NT2/D1 (cell line): ENCODE measurements around the gene PLEKHF1.
"Not testable (repeated sequence)": the region's sequence is repeated elsewhere in the genome, so short reads cannot be mapped to it uniquely, and the experiment has no call there.

Experiments used
- DNase-seq: peaks from one replicate; pipeline ENCODE4 v3.0.0-alpha.2; 2011; ENCODE audit warnings: low read depth, low spot score
- H3K27me3 ChIP-seq: 2 replicates; pipeline ENCODE4 v1.6.0; 2011; ENCODE audit warnings: mild to moderate bottlenecking; ENCODE audit not compliant: insufficient read length, insufficient read depth
- H3K36me3 ChIP-seq: 2 replicates; pipeline ENCODE4 v1.6.1; 2011; ENCODE audit warnings: mild to moderate bottlenecking, low read length, mixed read lengths; ENCODE audit not compliant: insufficient read depth, insufficient read length
- H3K4me1 ChIP-seq: 2 replicates; pipeline ENCODE4 v1.5.1; 2011; ENCODE audit not compliant: insufficient read depth, insufficient read length
- H3K4me3 ChIP-seq: 2 replicates; pipeline ENCODE4 v1.5.1; 2011; ENCODE audit warnings: low read depth; ENCODE audit not compliant: insufficient read length
- H3K9ac ChIP-seq: 2 replicates; pipeline ENCODE4 v1.6.0; 2011; ENCODE audit warnings: low read depth; ENCODE audit not compliant: insufficient read length
- H3K9me3 ChIP-seq: 2 replicates; pipeline ENCODE4 v1.5.1; 2011; ENCODE audit warnings: mild to moderate bottlenecking, low read length; ENCODE audit not compliant: insufficient read depth
- SUZ12 ChIP-seq: IDR thresholded peaks from 2 replicates; pipeline ENCODE4 v1.6.1; 2011; ENCODE audit not compliant: insufficient read length, insufficient read depth; ENCODE audit errors: extremely low read depth
- YY1 ChIP-seq: IDR thresholded peaks from 2 replicates; pipeline ENCODE4 v1.6.1; 2011; ENCODE audit not compliant: insufficient read length, insufficient read depth
- ZNF274 ChIP-seq: IDR thresholded peaks from 2 replicates; pipeline ENCODE4 v1.6.1; 2011; ENCODE audit warnings: mild to moderate bottlenecking, low read depth, low read length

The PLEKHF1 gene

GRCh38 chr19:29702161-29702962, 37.1 kb downstream of the PLEKHF1 start:
- DNase-seq = no peak
- H3K4me3 ChIP-seq = no peak overlapping the region
- H3K4me1 ChIP-seq = no peaks in the 10 kb centered on the region
- no peaks in the 10 kb centered on the region for H3K27me3 ChIP-seq
- TF ChIP-seq YY1 = no peak
- TF ChIP-seq SUZ12 = no peak
- TF ChIP-seq ZNF274 = no peak
- H3K9me3 ChIP-seq = no peaks in the 10 kb centered on the region
- H3K9ac ChIP-seq = no peak overlapping the region
- H3K36me3 ChIP-seq = peaks cover 27% of the 10 kb centered on the region

- peaks cover 30% of the 10 kb centered on the region for H3K36me3 ChIP-seq
- no peak overlapping the region for H3K9ac ChIP-seq
- no peaks in the 10 kb centered on the region for H3K27me3 ChIP-seq
- no peak overlapping the region for H3K4me3 ChIP-seq
- DNase-seq = no peak
- no peaks in the 10 kb centered on the region for H3K9me3 ChIP-seq
- no peaks in the 10 kb centered on the region for H3K4me1 ChIP-seq
- TF ChIP-seq YY1 (no peak), SUZ12 (no peak), ZNF274 (no peak)
These were observed 37.7 kb downstream of the PLEKHF1 start for GRCh38 chr19:29702963-29703320.

- Histone ChIP-seq H3K36me3 (peaks cover 36% of the 10 kb centered on the region), H3K9me3 (no peaks in the 10 kb centered on the region), H3K27me3 (no peaks in the 10 kb centered on the region), H3K4me3 (no peak overlapping the region), H3K9ac (no peak overlapping the region), H3K4me1 (no peaks in the 10 kb centered on the region)
- no peak for DNase-seq
- TF ChIP-seq SUZ12 = no peak
These were observed 39.6 kb downstream of the PLEKHF1 start for GRCh38 chr19:29704562-29705558.

- Histone ChIP-seq H3K27me3 (no peaks in the 10 kb centered on the region), H3K9ac (no peak overlapping the region), H3K36me3 (peaks cover 36% of the 10 kb centered on the region), H3K4me1 (no peaks in the 10 kb centered on the region), H3K4me3 (no peak overlapping the region), H3K9me3 (no peaks in the 10 kb centered on the region)
- no peak for TF ChIP-seq SUZ12
- no peak for TF ChIP-seq ZNF274
- TF ChIP-seq YY1 = no peak
- no peak for DNase-seq
These were observed 40.4 kb downstream of the PLEKHF1 start for GRCh38 chr19:29705706-29706105.

- peaks cover 36% of the 10 kb centered on the region for H3K36me3 ChIP-seq
- no peaks in the 10 kb centered on the region for H3K4me1 ChIP-seq
These were observed 41.4 kb downstream of the PLEKHF1 start for GRCh38 chr19:29706635-29707034.

GRCh38 chr19:29708554-29709439, 43.5 kb downstream of the PLEKHF1 start:
- Histone ChIP-seq H3K27me3 (no peaks in the 10 kb centered on the region), H3K9me3 (no peaks in the 10 kb centered on the region), H3K4me1 (peaks cover 2% of the 10 kb centered on the region), H3K9ac (no peak overlapping the region), H3K4me3 (no peak overlapping the region), H3K36me3 (peaks cover 25% of the 10 kb centered on the region)
- TF ChIP-seq SUZ12 = no peak
- TF ChIP-seq YY1 = no peak
- no peak for TF ChIP-seq ZNF274
- no peak for DNase-seq

More at GRCh38 chr19:29706635-29707034, 41.4 kb downstream of the PLEKHF1 start:
- Histone ChIP-seq H3K9ac (no peak overlapping the region), H3K27me3 (no peaks in the 10 kb centered on the region), H3K4me3 (no peak overlapping the region), H3K9me3 (no peaks in the 10 kb centered on the region)
- TF ChIP-seq YY1 (no peak), ZNF274 (no peak), SUZ12 (no peak)
- no peak for DNase-seq

- not testable (repeated sequence) for DNase-seq, H3K9me3 ChIP-seq, H3K9ac ChIP-seq, H3K27me3 ChIP-seq, H3K4me3 ChIP-seq, H3K4me1 ChIP-seq
- peaks cover 25% of the 10 kb centered on the region for H3K36me3 ChIP-seq
These were observed 44.2 kb downstream of the PLEKHF1 start for GRCh38 chr19:29709440-29709798.
